OCI-LY1 (cell line): ENCODE results near the gene ATP9B.

Experiments
- H2AFZ ChIP-seq: fragments of 200-600 bp; sonication (generic), shearing (Covaris generic); 2 replicates; pipeline ENCODE4 v1.6.0; 2014; ENCODE audit warnings: antibody characterized with exemption, mild to moderate bottlenecking, low read length
- H3F3A ChIP-seq: fragments of 200-600 bp; sonication (generic), shearing (Covaris generic); 2 replicates; pipeline ENCODE4 v1.6.0; 2014; ENCODE audit warnings: mild to moderate bottlenecking, antibody characterized with exemption, low read length, moderate library complexity; ENCODE audit not compliant: insufficient read depth
- H3K27ac ChIP-seq: fragments of 200-600 bp; sonication (generic); 2 replicates; pipeline ENCODE4 v1.5.1; 2014; ENCODE audit warnings: low read length, mixed run types, mild to moderate bottlenecking, low read depth; ENCODE audit not compliant: poor library complexity, severe bottlenecking
- H3K27me3 ChIP-seq: fragments of 200-600 bp; sonication (generic); 2 replicates; pipeline ENCODE4 v1.6.0; 2014; ENCODE audit warnings: antibody characterized with exemption, mild to moderate bottlenecking, low read length, moderate library complexity; ENCODE audit not compliant: insufficient read depth
- H3K36me3 ChIP-seq: fragments of 200-600 bp; sonication (generic); 2 replicates; pipeline ENCODE4 v1.6.1; 2014; ENCODE audit warnings: mild to moderate bottlenecking, antibody characterized with exemption, low read length, moderate library complexity, mixed read lengths; ENCODE audit not compliant: insufficient read depth
- H3K4me1 ChIP-seq: fragments of 200-600 bp; sonication (generic); 2 replicates; pipeline ENCODE4 v1.5.1; 2014; ENCODE audit warnings: mild to moderate bottlenecking, low read length, moderate library complexity; ENCODE audit not compliant: insufficient read depth, severe bottlenecking
- H3K4me2 ChIP-seq: fragments of 200-600 bp; sonication (generic), shearing (Covaris generic); 2 replicates; pipeline ENCODE4 v1.6.1; 2014; ENCODE audit warnings: low read length
- H3K4me3 ChIP-seq: fragments of 200-600 bp; sonication (generic); 2 replicates; pipeline ENCODE4 v1.5.1; 2014; ENCODE audit warnings: low read length, low read depth, mild to moderate bottlenecking, mixed read lengths; ENCODE audit not compliant: poor library complexity, severe bottlenecking
- H3K79me2 ChIP-seq: fragments of 200-600 bp; shearing (Covaris generic); 2 replicates; pipeline ENCODE4 v1.6.1; 2016; ENCODE audit warnings: mixed run types, low read length, mixed read lengths; ENCODE audit not compliant: insufficient read depth
- H3K9ac ChIP-seq: fragments of 200-600 bp; sonication (generic), shearing (Covaris generic); 2 replicates; pipeline ENCODE4 v1.6.1; 2014; ENCODE audit warnings: mild to moderate bottlenecking, low read length, mixed read lengths
- H3K9me2 ChIP-seq: fragments of 200-600 bp; sonication (generic), shearing (Covaris generic); 2 replicates; pipeline ENCODE4 v1.6.1; 2014; ENCODE audit warnings: low read depth, mild to moderate bottlenecking, low read length, mixed read lengths
- H3K9me3 ChIP-seq: fragments of 200-600 bp; shearing (Covaris generic); 2 replicates; pipeline ENCODE4 v1.6.1; 2014; ENCODE audit warnings: low read length, mixed read lengths
- H4K20me1 ChIP-seq: fragments of 200-600 bp; sonication (generic), shearing (Covaris generic); 2 replicates; pipeline ENCODE4 v1.6.0; 2016; ENCODE audit warnings: mild to moderate bottlenecking, low read length; ENCODE audit not compliant: insufficient read depth
- EZH2 ChIP-seq: fragments of 200-600 bp; sonication (generic), shearing (Covaris generic); IDR thresholded peaks from 2 replicates; pipeline ENCODE4 v1.8.0; 2017; ENCODE audit warnings: borderline replicate concordance, mixed run types, mild to moderate bottlenecking, antibody characterized with exemption, low read length, moderate library complexity, mixed read lengths
- TF ChIP-seq, protein P1 (sequence below): fragments of 200-600 bp; sonication (generic), shearing (Covaris generic); IDR thresholded peaks from 2 replicates; pipeline ENCODE4 v1.5.1; 2017; ENCODE audit warnings: mild to moderate bottlenecking, antibody characterized with exemption, low read length, moderate library complexity, mixed read lengths

ATP9B gene

DNA sequence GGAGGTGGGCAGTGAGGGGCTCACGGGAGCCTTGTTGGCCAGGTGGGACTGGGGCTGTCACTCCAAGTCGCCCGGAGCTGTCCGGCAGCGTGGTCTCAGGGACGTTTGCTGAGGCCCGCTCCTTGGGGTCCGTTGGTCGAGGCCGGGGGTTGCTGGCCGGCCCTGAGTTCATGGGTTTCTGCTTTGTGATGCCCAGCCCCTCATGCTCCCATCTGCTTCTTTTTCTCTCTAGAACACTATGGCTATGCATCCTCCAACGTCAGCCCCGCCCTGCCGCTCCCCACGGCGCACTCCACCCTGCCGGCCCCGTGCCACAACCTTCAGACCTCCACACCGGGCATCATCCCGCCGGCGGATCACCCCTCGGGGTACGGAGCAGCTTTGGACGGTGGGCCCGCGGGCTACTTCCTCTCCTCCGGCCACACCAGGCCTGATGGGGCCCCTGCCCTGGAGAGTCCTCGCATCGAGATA lies 341.0 kb downstream of the ATP9B start:
- no peak overlapping the region for H3K4me3 ChIP-seq
- H3K9me3 ChIP-seq, result no peaks in the 10 kb centered on the region
- no peak overlapping the region for H2AFZ ChIP-seq
- no peak for TF ChIP-seq EZH2
- TF ChIP-seq, protein P1, sequence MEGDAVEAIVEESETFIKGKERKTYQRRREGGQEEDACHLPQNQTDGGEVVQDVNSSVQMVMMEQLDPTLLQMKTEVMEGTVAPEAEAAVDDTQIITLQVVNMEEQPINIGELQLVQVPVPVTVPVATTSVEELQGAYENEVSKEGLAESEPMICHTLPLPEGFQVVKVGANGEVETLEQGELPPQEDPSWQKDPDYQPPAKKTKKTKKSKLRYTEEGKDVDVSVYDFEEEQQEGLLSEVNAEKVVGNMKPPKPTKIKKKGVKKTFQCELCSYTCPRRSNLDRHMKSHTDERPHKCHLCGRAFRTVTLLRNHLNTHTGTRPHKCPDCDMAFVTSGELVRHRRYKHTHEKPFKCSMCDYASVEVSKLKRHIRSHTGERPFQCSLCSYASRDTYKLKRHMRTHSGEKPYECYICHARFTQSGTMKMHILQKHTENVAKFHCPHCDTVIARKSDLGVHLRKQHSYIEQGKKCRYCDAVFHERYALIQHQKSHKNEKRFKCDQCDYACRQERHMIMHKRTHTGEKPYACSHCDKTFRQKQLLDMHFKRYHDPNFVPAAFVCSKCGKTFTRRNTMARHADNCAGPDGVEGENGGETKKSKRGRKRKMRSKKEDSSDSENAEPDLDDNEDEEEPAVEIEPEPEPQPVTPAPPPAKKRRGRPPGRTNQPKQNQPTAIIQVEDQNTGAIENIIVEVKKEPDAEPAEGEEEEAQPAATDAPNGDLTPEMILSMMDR, result no peak
- no peaks in the 10 kb centered on the region for H3K9me2 ChIP-seq
- H4K20me1 ChIP-seq, result no peaks in the 10 kb centered on the region
- peaks cover 91% of the 10 kb centered on the region for H3K79me2 ChIP-seq
- H3K36me3 ChIP-seq, result peaks cover 88% of the 10 kb centered on the region
- H3F3A ChIP-seq, result no peaks in the 10 kb centered on the region
- no peak overlapping the region for H3K9ac ChIP-seq
- H3K4me2 ChIP-seq, result no peak overlapping the region
- H3K4me1 ChIP-seq, result peaks cover 14% of the 10 kb centered on the region
- H3K27ac ChIP-seq, result no peak overlapping the region
- H3K27me3 ChIP-seq, result no peaks in the 10 kb centered on the region

DNA sequence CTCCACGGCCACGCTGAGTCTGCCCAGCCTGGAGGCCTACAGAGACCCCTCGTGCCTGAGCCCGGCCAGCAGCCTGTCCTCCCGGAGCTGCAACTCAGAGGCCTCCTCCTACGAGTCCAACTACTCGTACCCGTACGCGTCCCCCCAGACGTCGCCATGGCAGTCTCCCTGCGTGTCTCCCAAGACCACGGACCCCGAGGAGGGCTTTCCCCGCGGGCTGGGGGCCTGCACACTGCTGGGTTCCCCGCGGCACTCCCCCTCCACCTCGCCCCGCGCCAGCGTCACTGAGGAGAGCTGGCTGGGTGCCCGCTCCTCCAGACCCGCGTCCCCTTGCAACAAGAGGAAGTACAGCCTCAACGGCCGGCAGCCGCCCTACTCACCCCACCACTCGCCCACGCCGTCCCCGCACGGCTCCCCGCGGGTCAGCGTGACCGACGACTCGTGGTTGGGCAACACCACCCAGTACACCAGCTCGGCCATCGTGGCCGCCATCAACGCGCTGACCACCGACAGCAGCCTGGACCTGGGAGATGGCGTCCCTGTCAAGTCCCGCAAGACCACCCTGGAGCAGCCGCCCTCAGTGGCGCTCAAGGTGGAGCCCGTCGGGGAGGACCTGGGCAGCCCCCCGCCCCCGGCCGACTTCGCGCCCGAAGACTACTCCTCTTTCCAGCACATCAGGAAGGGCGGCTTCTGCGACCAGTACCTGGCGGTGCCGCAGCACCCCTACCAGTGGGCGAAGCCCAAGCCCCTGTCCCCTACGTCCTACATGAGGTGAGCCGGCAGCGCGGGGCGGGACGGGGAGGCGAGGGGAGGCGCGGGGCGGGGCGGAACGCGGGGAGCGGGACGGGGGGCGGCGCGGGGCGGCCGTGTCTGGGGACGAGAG lies 341.8 kb downstream of the ATP9B start:
- H3K9me2 ChIP-seq, result no peaks in the 10 kb centered on the region
- no peaks in the 10 kb centered on the region for H3K27me3 ChIP-seq
- H3K4me1 ChIP-seq, result peaks cover 6% of the 10 kb centered on the region
- no peak overlapping the region for H3K4me2 ChIP-seq
- H3K79me2 ChIP-seq, result peaks cover 90% of the 10 kb centered on the region
- H3K27ac ChIP-seq, result no peak overlapping the region
- no peaks in the 10 kb centered on the region for H3K9me3 ChIP-seq
- H3K36me3 ChIP-seq, result peaks cover 95% of the 10 kb centered on the region
- TF ChIP-seq EZH2, result no peak
- TF ChIP-seq, protein P1, result no peak
- no peaks in the 10 kb centered on the region for H3F3A ChIP-seq
- no peaks in the 10 kb centered on the region for H4K20me1 ChIP-seq
- no peak overlapping the region for H2AFZ ChIP-seq
- no peak overlapping the region for H3K4me3 ChIP-seq
- no peak overlapping the region for H3K9ac ChIP-seq

DNA sequence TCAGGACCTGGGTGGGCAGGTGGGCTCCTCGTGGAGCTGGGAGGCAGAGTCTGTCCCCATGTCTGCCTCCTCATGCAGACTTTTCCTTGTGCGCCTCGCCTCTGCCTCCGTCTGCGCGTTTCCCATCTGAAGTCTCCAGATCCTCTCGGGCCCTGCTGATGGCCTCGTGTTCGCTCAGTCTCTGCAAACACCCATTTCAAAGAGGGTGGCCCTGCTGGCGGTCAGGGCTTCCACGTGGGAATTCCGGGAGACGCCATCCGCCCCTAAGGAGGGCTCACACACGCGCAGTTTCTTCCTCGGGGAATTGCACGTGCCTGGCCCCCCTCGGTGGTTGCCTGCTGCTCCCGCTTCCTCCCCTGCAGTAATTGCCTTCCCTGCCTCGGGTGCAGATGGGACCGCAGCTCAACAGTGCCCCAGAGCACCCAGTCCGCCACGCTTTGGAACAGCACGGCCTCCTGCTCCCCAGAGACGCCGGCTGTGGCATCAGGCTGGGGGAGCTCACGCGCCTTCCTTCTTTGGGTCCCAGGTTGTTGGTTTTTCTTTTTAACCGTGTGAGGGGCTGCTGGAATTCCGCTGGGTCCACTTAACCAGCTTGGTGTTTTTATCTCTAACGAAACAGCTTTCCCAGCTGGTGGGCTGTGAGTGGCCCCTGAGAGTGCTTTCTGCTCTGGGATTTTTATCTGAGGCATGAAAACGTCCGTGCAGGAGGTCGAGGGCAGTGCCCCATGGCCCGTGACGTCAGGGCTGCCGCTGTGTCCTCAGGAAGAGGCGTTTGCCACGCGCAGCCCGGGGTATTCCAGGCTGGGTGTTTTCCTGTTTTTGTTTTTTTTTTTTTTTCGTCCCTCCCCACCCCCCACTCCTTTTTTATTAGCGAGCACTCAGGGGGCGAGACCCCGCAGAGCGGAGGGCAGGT lies 342.7 kb downstream of the ATP9B start:
- Histone ChIP-seq H3K79me2 (peaks cover 90% of the 10 kb centered on the region), H3K4me2 (no peak overlapping the region), H3K9ac (no peak overlapping the region), H3K9me2 (no peaks in the 10 kb centered on the region), H3F3A (no peaks in the 10 kb centered on the region), H3K27me3 (no peaks in the 10 kb centered on the region), H3K4me3 (no peak overlapping the region), H4K20me1 (no peaks in the 10 kb centered on the region), H3K36me3 (peaks cover 96% of the 10 kb centered on the region), H3K4me1 (no peaks in the 10 kb centered on the region), H3K27ac (no peak overlapping the region), H3K9me3 (no peaks in the 10 kb centered on the region), H2AFZ (no peak overlapping the region)
- TF ChIP-seq, protein P1, result no peak
- TF ChIP-seq EZH2, result no peak
